HL-60/S4 treated with retinoic acid at 250 ng/mL for 4 days and 3 days (cell line): Measurements from ENCODE around the gene KRT222.

Experiments used
- in situ Hi-C: fragments of 300-500 bp; cut with MboI; formaldehyde crosslinking; loops from 2 replicates; pipeline ENCODE4 v1.7.0; 2022; ENCODE audit warnings: low sequenced_read_pairs

Gene KRT222

DNA sequence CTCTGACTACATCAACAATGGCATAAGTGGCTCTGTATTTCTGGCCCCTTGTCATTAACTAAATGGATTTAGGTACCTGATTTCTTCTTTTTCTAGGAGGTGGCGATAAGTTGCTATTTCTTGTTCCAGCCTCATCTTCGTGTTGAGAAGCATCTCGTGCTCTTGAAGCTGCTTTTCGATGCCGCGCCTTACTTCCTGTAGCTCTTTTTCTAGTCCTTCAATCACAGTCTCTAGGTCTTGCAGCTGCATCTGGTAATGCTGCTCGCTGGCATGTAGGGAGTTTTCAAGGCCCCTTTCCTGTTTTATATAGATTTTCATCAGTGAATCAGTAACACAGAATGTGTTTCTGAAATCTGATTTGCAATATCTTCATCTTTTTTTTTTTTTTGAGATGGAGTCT is 5.1 kb downstream of the KRT222 start:
- in situ Hi-C loops: no loop called here

DNA sequence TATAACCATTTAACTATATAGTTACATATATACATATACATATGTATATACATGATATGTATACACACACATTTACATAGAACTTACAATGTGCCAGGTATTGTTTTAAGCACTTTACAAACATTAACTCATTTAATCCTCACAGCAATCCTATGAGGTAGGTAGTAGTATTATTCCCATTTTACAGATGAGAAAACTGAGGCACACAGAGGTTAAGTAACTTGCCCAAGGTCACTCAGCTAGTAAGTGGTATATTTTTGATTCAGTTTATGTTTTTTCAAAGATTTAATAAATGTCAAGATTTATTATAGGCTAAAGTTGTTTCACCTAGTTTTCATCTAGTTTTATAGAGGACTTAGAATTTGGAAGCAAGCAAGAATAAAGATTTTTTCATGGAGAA is 6.6 kb downstream of the KRT222 start:
- in situ Hi-C loops: no loop called here

DNA sequence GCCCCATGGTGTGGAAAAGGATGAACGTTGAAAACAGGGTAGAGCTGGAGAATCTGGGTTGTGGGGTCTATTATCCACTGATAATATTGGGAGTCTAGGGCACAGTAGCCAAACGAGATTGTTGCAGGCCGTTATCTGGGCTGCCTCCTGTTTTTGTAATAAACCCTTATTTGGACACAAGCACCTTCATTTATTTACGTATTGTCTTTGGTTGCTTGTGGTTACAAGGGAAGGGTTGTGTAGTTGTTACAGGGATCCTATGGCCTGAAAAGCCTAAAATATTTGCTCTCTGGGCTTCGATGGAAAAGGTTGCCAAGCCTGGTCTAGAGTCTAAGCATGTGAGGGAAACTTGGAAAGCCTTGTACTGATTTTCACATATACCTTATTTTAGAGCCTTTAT is 13.0 kb downstream of the KRT222 start:
- in situ Hi-C loops: no loop called here

DNA sequence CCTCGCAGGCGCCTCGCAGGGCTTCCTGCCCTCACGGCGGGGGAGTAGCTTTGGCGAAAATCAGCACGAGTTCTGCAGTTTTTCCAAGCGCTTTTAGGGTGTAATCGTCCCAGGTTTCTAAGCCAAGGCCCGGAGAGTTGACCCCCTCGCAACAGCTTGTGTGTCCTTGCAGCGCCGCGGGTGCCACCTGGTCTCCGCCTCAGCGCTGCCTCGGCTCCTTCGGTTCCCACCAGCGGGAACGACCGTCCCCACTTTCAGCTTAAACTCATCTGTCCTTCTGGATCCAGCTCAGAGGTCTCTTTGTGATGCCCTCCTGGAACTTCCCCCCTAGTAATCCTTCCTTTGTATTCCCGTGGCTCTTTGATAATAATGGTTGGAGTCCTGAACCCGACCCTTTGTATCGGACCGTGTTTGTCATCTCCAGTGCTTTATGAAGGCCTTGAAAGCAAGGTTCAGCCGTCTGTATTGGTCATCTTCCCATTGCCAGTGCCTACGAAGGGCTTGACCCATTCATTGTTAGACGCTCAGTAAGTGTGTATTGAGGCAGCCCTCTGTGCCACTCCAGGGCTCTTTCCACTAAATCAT is 16.5 kb downstream of the KRT222 start:
- in situ Hi-C loops: no loop called here

DNA sequence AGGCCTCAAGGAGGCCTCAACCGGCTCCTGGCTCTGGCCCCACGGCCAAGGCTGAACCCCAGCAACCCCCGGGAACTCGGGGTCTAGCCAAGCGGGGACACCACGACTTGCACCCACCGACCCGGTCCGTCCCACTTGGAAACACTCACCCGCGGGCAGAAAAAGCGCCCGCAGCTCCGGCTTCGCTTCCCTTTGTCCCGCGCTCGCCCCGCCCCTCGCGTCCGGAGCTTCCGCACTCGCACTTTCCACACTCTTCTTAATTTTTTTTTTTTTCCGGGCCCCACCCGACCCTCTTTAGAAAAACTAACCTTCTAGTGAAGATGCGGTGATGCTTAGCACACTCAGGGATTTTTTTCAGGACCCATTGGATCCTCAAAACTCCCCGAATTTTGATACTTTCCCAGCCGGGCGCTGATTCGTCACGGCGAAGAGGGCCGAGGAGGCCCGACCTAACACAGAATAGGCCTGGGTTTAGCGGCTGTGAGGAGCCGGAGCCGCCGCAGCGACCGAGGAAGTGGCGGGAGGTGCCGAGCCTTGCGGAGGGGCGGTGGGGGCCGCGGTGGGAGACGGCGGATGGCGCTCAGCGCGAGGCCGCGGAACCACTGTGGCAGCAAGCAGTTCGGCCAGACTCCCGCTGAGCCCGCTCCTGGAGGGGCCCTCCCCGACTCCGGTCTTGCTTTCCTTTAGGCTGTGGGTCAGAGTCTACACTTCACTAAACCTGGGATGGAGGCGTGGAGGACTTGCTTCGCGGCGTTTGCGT is 17.2 kb downstream of the KRT222 start, which contains the start of gene SMARCE1:
TSS of gene SMARCE1 (minus strand) at position 195 of the 760 bp plus-strand sequence. CDS start 2,016 bp downstream, outside the sequence.
- in situ Hi-C loops: no loop called here

DNA sequence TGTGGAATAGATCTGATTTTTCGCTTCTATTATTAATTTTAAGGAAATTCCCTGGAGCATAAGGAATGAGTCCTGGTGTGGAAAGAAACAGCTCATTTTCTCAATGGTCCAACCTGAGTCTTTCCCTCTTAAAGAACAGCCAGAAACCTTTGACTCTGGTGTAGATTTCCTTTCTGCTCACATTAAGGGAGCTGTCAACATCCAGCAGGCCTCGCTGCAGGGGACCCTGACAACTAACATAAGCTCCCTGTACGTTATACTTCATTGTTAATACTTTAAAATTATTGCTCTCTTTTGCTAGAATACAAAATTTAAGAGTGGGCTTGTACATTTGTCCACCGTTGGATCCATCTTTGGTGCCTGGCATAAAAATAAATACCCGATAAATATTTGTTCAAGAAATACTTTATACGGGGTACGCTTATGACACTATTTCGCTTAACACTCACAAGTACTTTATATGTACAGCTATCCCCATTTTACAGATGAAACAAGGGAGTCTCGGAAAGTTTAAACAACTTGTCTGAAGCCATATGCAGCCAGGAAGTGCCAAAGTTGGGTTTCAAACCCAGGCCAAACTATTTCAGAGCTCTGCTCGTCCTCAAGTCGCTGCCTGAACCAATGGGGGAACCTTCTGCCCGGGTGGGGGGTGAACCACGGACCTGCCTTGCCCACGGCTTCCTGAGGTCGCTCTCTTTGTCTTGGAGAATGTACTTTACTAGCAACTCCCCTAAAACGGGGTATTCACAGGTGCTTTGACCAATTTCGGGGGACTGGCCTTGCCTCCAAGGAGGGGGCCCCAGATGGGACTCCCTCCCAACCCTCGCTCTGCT is 18.0 kb downstream of the KRT222 start:
- in situ Hi-C loops: no loop called here

DNA sequence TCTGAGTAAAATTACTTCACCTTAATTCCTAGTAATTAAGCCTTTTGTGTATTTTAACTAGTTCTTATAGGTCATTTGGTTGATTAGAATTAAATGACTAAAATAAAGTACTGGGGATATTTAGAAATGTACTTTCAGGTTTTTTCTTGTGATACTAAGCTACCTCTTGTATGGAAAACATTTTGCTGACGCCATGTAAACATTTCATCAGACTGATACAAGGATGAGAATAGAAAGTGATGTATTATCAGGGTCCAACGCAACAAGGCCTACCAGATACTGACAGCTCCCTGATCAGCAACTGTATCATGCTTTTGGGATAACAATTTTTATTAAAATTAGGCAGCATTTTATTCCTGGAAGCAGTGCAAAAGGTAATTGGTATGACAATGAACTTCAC is 19.0 kb downstream of the KRT222 start:
- in situ Hi-C loops: no loop called here

DNA sequence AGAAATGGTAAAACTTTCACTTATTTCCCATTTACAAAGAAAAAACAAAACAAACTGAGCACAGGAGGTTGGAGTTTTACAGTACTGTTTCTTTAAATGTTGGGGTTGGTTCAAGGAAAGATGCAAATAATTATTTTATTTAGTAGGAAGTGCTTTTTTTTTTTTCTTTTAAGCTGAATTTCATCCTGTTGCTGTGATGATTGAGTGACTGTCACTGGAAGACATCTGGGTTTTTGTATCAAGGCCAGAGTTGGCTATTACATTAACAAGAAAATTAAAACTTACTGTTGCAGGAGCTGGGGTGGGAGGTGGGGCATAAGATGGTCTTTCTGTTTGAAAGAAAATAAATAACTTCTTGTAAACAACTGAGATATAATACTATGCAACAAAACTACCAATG is 19.7 kb downstream of the KRT222 start:
- in situ Hi-C loops: no loop called here

DNA sequence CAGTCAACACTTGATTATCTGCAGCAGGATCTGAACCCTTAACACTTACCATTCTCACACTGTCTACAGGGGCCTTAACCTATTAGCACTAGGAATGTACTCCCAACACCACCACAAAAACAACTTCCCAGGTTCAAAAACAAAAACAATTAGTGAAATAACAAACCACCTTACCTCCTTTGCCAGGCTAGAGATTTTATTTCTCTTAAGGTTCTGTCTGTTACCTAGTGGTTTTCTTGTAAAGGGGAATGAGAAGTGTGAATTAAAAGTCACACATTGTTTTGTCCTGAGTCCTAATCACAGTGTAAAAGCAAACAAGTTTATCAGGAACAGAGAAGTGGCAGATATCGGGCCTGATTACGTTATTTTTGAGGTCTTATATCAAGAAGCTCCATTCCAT is 27.0 kb downstream of the KRT222 start:
- in situ Hi-C loops: no loop called here

DNA sequence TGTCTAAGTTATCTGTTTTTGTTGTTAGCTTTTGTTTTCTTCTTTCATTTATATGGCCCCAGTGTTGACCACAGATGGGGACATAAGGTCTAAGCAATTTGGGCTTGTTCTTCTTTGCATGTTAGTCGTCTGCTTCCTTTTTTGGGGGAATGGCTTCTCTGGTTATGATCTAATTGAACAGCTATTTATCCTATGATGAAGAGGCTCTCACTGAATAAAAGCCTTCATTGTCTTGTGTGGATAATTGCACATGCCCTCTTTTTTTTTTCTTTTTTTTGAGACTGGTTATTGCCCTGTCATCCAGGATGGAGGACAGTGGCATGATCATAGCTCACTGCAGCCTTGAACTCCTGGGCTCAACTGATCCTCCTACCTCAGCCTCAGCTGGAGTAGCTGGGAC is 31.1 kb downstream of the KRT222 start:
- in situ Hi-C loops: no loop called here

DNA sequence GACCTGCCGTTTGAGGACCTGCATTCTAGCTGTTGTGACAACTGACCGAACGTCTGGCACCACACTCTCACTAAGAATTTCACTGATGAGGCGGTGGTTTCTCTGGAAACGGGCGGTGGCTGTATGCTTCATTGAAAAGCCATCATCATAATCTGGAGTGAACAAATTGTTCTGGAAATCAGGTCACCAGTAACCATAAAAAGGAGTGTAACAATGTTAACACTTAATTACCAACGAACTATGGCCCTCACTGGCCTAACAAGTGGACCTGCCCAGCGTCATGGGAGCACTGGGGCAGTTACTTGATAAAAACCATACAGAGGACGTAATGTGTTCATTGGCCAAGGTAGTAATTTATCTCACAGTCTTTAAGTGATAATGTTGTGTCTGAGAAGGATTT is 32.8 kb downstream of the KRT222 start:
- in situ Hi-C loops: no loop called here

DNA sequence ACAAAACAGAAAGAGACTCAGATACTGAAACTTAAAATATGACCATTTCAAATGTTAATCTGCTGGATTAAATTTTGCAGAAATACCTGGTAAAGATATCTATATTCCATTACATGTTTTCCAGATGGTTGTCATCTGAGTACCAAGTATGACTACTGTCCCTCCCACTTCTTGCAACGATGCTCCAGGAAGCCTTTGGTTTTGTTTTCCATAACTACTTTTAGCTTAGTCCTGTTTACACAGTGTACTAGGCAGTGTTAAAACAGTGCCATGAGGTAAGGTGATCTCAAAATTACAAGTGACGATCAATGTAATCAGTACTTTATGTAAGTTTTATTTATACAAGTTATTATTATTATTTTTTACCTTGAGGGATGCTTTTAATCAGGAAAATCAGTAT is 35.1 kb downstream of the KRT222 start:
- in situ Hi-C loops: no loop called here

DNA sequence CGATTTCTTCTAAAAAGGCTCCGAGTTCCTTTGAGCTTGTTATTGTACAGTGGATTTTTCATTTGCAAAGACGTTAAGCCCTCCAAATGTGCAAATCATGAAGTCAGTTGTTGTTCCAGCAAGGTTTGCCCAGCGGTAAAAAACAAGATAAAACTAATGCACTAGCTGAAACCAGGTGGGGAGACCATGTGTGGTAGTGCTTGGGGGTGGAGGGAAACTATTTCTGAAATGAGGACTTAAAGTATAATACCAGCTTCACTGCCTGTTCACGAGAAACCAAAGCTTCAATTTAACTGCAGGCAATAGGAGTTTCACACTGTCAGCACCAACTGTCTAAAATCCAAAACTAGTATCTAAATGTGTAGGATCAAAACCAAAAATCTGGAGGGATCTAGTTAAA is 39.7 kb downstream of the KRT222 start:
- in situ Hi-C loops: no loop called here

DNA sequence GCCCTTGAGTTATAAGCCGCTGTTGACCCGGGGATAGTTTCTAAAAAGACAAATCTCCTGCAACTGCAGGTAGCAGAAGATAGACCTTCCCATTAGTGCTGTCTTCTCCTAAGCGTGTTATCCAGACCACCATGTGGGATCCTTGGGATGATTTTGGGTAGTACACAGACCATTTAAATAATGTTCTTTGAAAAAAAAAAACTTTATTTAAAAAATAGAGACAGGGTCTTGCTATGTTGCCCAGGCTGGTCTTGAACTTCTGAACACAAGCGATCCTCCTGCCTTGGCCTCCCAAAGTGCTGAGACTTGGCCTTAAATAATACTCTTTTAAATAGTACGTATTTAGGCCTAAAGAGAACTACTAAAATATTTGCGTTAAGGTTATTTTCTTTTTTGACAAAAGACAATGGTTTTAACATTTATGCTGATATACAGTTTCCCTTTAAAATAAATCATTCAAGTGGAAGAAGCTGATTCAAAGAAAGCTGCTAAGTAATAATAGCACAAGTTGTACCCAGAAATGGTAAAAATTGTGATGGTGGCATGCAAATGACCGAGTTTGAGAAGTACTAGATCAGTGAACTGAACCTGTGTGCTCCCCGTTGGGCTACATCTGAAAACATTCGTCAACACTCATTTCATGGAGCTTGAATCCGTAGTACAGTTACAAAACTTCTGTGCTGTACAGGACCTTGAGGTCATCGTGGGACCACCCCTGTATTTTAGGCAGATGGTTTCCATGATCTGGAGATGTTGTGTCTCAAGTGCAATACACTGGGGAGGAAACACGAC is 41.4 kb downstream of the KRT222 start:
- in situ Hi-C loops: no loop called here

DNA sequence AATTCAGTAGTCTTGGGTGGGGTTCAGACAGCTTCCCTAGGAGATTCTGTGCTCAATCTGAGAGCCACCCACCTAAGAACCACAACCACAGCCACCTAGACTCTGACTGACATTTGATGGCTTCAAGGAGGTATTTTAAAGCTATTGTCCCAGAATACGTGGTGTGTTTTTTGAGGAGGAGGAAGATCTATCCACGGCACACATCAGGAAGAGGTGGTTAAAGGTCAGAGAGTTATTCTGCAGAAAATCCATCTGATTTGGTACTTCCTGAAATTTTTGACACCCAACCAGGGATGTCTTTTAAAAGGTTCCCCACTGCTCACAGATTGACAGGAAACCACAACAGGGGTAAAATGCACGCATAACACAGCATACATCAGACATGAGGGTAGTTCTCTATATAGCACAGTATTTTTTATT is 42.5 kb downstream of the KRT222 start:
- in situ Hi-C loops: no loop called here

DNA sequence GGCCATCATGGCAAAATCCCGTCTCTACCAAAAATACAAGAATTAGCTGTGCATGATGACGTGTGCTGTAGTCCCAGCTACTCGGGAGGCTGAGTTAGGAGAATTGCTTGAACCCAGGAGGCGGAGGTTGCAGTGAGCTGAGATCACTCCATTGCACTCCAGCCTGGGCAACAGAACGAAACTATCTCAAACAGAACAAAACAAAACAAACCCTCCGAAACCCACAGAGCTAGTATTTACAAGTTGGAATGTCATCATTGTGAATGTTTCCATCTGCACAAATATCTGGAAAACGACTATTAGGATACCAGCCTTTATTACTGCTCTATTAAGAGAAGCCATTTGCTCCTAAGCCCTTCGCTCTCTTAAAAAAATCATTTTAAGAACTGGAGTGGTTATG is 43.4 kb downstream of the KRT222 start:
- in situ Hi-C loops: no loop called here

DNA sequence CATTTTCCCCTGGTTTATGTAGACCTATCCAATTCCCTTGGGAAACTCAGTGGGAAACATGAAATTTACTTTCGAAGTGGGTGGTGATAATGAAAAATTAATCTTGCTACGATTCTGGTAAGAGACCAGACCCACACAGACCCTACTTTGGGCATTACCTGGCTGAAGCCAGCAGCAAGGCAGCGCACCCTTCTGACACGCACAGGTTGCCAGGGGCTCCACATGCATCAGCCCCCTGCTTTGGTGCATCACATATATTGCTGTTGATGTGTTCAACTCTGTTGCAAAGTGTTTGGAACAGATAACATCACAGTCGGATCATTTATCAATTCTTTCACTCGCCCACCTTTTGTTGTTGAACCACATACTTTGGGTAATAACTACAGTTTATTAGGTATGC is 44.0 kb downstream of the KRT222 start:
- in situ Hi-C loops: no loop called here

DNA sequence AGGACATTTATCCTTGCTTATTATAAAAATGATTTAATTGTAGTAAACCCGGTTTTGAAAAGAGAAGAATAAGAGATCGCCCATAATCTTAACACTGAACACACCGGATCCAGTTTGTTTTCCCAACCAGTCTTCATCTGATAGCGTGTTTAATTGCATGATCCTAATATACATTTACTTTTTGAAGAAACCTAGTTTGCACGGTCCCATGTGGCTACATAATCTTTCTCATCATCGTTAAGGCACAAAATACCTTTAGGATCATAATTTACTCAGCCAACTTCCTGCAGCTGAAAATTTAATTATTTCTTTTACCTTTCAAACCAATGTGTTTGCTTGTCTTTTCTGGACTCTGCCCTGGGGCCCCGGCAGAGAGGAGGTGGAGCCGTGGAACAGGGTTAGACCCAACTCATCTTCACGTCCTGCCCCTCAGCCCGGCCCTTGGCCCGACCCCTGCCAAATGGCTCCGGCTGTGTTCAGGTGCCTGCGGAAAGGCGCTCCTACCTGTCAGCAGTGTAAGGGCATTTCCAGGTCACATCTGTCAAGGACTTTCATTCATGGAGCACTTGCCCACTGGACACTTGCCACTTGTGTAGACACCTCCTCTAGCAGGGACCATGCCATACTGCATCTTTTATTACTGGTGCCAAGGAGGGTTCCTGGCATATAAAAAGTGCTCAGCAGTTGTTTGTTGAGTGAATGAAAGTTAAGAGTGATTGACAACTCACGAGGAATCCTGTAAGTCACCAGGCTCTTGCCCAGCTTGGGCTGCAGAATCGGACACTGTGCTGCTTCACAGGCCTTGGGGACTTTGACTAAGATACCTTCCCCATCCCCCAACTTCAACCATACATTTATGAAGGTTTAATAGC is 46.0 kb downstream of the KRT222 start:
- in situ Hi-C loops: no loop called here

DNA sequence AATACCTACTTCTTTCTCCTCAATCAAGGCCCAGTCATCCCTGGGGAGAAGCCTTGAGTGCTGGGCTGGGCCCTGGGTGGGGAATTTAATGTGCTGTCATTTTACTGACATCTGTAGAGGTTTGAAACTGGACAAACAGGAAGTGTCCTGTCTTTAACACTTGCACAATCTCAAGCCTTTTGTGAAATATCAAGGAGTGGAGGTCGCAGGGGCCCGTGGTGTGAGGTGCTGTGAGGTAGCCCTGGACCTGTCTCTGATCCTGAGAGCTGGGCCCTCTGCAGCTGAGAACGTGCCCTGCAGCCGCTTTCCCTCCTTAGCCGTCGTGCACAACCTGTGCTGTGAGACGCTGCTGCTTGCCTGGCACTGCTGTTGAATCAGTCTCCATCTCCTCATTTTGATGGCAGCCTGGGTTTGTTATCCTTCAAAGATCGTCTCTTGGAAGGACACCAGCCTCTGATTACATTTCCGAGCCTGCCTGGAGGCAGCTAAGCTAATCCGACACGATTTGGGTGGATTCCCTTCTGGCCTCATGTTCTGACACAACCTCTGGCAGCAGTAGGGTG is 47.2 kb downstream of the KRT222 start:
- in situ Hi-C loops: no loop called here

DNA sequence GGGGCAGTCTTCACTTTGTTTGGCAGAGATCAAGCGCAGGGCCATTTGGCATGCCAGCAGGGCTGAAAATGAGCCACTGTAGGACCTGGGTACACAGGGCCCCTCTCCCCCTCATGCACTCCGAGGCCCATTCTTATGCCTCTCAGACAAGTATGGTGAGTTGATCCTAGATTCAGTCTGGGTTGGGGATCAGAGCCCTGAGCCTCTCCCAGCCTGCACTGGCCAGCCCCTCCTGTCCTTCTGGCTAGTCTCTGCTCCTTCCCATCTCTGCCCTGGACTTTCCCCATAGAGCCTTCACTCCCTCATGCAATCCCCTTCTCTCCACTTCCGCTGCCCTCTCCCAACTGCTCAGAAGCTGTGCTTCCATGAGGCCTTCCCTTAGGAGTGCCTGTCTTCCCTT is 48.4 kb downstream of the KRT222 start:
- in situ Hi-C loops: no loop called here
